GM10266 (cell line): ENCODE results near the gene SRRM3.
"Not testable (repeated sequence)": the region's sequence is repeated elsewhere in the genome, so short reads cannot be mapped to it uniquely, and the experiment has no call there.

Source experiments
- DNase-seq: peaks from one replicate; pipeline ENCODE4 v3.0.0; 2012; ENCODE audit errors: extremely low spot score
- TF ChIP-seq, protein P1 (sequence below): IDR thresholded peaks from 2 replicates; pipeline ENCODE4 v1.5.1; 2012; ENCODE audit warnings: mild to moderate bottlenecking, low read depth; ENCODE audit not compliant: control insufficient read depth, insufficient read depth; ENCODE audit errors: missing control alignments

SRRM3 gene

GRCh38 chr7:76283254-76284159 is 81.8 kb downstream of the SRRM3 start:
- TF ChIP-seq, protein P1, sequence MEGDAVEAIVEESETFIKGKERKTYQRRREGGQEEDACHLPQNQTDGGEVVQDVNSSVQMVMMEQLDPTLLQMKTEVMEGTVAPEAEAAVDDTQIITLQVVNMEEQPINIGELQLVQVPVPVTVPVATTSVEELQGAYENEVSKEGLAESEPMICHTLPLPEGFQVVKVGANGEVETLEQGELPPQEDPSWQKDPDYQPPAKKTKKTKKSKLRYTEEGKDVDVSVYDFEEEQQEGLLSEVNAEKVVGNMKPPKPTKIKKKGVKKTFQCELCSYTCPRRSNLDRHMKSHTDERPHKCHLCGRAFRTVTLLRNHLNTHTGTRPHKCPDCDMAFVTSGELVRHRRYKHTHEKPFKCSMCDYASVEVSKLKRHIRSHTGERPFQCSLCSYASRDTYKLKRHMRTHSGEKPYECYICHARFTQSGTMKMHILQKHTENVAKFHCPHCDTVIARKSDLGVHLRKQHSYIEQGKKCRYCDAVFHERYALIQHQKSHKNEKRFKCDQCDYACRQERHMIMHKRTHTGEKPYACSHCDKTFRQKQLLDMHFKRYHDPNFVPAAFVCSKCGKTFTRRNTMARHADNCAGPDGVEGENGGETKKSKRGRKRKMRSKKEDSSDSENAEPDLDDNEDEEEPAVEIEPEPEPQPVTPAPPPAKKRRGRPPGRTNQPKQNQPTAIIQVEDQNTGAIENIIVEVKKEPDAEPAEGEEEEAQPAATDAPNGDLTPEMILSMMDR = no peak
- no peak for DNase-seq

DNA sequence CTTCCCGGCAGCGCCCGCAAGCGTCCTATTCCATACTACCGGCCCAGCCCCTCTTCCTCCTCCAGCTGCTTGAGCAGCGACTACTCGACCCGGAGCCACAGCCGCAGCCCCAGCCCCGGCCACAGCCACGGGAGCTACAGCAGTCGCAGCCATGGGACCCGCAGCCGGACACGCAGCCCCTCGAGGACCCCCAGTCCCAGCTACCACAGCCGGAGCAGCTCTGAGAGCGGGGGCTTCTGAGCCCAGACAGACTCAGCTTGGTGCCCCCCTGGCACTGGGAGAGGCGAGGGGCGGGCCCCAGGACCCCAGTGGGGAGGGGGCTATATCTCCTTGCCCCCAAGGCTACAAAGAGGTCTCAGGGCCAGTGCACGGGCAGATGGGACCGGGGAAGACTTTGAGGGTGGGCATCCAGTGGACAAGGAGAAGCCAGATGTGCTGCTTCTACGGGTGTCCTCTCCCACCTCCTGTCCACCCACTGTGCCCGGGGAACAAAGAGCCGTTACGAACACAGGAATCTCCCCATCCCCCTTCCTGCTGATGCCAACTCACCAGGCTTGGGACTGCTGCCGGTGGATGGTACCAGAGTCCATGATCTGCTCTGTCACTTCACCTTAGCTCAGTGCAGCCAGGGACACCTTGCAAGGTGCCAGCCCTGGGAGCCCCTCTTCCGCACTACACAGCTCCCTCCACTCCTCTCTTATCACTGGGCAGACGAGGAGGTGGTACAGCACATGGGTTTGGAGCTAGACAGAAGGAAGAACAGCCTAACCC is 84.1 kb downstream of the SRRM3 start:
- DNase-seq = no peak
- TF ChIP-seq, protein P1 = no peak

- TF ChIP-seq, protein P1 = no peak
- DNase-seq = no peak
Measured at GRCh38 chr7:76286842-76287403, 85.2 kb downstream of the SRRM3 start.

- not testable (repeated sequence) for DNase-seq
Measured at GRCh38 chr7:76290847-76291350, 89.2 kb downstream of the SRRM3 start.

DNA sequence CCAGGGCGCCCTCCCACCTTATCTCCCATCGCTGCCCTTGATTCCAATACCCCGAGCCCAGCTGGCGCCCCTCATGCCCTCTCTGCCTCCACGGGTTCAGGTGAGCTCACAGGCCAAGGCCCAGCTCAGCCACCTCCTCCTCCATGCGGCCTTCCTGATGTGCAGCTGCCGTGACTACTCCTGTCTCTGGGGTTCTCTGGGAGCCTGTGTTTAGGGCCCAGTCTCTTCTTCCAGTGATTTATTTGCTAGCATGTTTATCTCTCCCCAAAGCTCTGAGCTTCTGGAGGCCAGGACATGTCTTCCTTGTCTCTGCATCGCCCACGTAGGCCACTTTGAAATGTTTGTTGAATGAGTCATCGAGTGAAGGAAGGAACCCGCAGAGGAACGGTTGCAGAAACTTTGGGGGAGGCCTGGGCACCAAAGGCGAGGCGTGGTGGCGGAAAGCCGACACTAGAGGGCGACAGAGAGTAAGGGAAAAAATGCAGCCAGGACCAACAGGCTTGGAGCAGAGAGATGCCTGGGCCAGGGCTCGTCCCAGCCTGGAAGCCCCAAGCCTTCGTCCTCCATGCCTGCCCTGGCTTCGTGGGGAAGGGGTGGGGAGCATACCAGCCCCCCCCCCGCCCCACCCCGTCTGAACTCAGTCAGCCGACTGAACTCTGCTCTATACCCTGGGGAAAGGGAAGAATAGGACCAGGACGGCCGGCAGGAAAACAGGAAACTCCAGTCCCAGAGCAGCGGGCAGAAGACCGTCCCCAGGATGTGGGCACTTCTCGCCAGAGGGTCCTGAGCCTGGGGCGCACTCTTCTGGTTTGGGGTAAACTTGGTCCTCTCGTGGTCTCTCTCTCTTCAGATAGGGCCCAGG is 89.9 kb downstream of the SRRM3 start:
- TF ChIP-seq, protein P1 = peak; percentile 99
- DNase-seq = peak; percentile 90

DNA sequence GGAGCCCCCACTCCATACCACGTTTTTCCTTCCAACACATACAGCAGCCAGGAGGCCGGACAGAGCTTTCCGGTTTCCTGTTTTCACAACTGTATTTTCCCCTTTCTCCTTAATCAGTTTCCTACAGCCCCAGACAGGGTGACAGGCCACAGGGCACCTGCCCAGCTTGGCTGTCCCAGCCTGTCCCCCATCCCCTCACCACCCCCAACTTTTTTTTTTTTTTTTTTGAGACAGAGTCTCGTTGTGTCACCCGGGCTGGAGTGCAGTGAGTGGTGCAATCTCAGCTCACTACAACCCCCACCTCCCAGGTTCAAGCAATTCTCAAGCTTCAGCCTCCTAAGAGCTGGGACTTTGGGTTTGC is 90.5 kb downstream of the SRRM3 start:
- DNase-seq = no peak
- TF ChIP-seq, protein P1 = no peak

GRCh38 chr7:76292911-76293310 is 91.2 kb downstream of the SRRM3 start:
- DNase-seq = not testable (repeated sequence)
